GM18499 (cell line): ENCODE results near the gene FAM136A.
"Not testable (repeated sequence)": the region's sequence is repeated elsewhere in the genome, so short reads cannot be mapped to it uniquely, and the experiment has no call there.

ENCODE experiments used
- ATAC-seq: cut with Tn5 transposase; IDR thresholded peaks from one replicate; pipeline ENCODE4 v1.9.1; 2021; ENCODE audit warnings: moderate number of reproducible peaks; ENCODE audit not compliant: insufficient read depth, unreplicated experiment

Gene FAM136A

DNA sequence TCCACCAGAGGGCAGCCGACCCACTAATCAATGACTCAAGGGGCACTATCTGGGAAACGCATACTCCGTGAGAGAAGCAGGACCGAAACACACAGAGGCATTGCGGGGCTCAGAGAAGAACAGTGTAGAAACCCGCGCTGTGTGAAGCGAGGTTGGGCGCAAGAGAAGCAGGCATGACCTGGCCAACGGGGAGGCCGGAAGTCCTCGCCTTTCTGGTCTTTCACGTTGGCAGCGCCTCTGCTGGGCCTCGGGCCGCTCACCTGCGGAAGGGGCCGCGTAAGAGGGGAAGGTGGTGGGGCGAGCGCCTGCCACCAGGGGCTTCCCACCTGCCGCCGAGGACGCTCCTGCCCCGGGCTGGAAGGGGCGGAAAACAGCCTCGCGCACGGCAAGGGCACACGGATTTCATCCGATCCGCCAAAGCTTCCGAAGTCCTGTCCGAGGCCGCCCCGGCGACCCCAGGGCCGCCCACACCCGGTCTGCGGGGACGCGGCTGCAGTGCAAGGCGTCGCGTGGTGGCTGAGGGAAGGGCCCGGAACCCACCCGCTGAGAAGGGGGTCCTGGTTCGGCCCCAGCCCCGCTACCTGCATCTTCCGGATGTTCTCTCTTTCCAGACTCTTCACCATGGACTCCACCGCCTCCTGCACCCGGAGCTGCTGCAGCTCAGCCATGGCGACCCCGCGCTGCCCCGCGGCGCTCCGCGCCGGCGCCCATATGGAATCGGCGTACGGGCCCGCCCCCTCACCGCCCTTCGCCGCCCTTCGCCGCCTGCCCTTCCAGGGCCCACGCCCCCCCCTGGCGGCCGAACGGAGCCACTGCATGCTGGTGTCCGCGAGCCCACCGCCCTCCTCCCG is at the start of gene FAM136A:
FAM136A (minus strand) TSS at position 724 of the 851 bp plus-strand sequence; CDS start at position 668, 56 bp downstream.
- ATAC-seq: no peak

DNA sequence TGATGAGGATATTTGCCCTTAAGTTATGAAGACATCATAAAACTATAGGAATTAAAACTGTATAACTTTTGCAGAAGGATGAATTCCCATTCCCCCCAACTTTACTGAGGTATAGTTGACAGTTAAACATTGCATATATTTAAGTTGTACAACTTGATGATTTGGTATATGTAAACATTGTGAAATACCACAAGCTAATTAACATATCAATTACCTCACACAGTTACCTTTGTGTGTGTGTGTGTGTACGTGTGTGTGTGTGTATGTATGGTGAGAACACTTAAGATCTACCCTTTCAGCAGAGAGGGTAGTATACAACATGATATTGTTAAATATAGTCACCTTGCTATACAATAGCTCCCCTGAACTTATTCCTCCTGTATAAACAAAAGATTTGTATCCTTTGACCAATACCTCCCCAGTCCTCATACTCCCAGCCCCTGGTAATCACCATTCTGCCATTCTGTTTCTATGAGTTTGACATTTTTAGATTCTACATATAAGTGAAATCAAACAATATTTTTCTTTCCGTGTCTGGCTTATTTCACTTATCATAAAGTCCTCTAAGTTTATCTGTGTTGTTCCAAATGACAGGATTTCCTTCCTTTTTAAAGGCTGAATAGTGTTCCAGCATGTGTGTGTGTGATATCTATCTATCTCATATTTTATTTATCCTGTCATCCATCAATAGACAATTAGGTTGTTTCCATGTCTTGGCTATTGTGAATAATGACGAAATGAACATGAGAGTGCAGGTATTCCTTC is 48.2 kb upstream of the FAM136A start:
- ATAC-seq: no peak

DNA sequence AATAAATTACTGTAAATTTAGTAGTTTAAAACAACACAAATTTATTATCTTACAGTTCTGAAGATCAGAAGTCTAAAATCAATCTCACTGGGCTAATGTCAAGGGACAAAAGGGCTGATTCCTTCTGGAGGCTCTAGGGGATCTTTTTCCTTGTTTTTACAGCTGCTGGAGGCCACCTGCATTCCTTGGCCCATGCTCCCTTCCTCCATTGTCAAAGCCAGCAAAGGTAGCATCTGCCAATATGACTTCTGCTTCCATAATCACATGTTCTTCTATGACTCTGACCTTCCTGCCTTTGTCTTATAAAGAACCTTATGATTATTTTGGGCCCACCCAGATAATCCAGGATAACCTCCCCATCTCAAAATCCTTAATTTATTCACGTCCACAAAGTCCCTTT is 46.0 kb upstream of the FAM136A start:
- no peak for ATAC-seq

DNA sequence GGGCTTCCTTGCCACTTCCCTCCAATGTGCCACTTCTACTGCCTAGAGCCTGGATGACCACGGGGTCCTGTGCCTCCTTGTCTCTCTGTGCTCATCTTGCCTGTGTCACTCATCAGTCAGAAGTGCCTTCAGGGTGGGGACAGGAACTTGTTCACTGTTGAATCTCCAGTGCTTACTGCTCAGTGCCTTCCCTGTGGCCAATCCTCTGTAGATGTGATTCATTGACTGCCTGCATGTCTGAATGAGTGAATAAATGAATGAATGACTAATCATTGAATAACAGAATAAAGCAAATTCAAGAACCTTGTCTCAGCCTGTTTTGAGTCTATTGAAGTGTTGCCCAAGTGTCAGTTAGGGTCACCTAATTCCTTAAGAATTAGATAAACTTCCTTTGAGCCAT is 42.3 kb upstream of the FAM136A start:
- ATAC-seq: no peak

DNA sequence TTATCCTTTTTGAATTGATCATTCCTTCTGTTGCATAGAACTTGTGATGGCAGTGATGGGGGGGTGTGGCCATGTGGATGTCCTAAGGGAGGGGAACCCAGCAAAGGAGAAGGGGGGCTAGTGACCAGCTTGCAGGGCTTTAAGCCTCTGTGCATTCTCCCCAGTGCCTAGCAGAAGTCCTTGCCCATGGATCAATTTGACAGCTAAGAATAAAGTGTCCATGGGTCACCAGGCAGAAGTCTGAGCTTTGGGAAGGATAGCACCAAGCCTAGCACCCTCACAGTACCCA is 39.6 kb upstream of the FAM136A start:
- ATAC-seq: no peak

- no peak for ATAC-seq
Observed at GRCh38 chr2:70340761-70341476, 39.1 kb upstream of the FAM136A start.

GRCh38 chr2:70340075-70340474 is 38.2 kb upstream of the FAM136A start:
- ATAC-seq: no peak

GRCh38 chr2:70336552-70336951 is 34.7 kb upstream of the FAM136A start:
- ATAC-seq: no peak

DNA sequence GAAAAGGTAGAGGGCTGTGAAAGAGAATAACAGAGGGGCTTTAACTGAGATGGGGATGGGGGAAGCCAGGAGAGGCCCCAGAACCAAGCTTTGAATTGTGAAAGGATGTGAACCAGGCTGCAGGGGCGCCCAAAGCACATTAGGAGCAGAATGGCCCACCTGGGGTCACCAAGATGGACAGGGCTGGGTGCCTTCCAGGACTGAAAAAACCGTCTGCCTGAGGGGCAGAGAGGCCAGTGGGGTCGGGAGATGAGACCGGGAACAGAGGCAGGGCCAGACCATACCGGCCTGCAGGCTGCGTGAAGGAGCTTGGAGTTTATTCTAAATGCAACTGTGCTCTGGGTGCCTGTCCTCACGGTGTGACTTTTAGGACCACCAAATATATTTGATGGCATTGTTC is 29.1 kb upstream of the FAM136A start:
- no peak for ATAC-seq

- ATAC-seq: no peak
Observed at GRCh38 chr2:70330476-70330875, 28.6 kb upstream of the FAM136A start.

DNA sequence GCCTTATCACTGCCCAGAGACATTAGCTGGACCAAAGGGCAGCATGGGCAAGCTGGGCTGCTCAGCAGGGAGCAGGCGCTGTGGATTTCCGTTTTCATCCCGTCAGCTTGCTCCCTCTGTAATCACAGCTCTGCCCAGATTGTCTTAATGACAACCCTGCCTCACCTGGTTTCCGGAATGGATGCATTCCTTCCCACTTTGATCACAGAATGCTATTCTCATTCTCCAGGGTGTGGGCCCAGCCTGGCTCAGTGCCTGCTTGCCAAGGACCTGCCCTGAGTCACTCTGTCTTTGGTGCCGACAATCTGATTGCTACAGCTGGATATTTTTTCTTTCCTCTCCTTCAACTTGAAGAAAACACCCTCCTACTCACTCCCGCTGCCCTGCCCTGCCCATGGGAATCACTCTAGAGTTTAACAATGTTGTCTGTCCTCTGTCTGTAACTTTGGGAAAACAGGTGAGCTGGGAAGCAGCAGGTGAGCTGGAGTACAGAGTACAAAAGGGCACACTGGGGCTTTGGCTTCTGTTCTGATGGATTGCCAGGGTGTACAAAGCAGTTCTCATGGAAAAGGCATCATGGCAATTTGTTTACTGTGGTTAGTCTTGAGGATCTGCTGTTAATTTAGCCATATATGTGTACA is 27.2 kb upstream of the FAM136A start:
- no peak for ATAC-seq

- ATAC-seq: no peak
Observed at GRCh38 chr2:70325875-70326274, 24.0 kb upstream of the FAM136A start.

DNA sequence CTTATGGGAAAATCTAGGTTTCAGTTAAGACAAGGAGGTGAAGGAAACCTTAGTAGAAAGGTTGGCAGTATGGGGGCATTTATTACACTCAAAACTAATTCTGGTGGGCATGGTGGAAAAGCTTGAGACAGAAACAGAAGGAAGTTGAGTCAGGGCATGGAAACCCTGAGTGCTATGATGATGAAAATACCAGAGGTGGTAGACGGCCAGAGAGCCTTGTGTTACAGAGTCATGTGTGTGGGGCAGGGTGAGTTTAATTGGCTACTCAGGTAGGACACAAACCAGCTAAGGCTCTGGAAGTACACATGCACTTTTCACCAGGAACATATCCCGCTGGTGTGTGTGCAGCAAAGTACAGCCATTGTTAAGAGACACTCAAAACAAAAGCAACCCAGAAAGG is 20.7 kb upstream of the FAM136A start:
- no peak for ATAC-seq

GRCh38 chr2:70321370-70321769 is 19.5 kb upstream of the FAM136A start:
- ATAC-seq: no peak

DNA sequence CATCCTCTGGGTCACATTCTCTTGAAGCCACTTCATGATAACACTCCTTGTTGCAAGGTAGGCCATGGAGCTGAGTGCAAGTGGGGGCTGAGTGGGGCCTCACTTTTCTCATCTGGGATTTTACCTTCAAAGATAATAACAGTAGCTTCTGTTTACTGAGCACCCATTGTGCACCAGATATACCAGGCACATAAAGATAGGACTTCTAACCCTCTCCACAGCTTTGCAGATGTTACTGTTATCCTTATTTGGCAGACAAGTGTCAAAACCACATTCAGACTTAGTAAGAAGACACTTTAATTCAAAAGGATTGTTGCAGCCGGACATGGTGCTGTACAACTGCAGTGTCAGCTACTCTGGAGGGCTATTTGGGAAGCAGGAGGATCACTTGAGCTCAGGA is 12.8 kb upstream of the FAM136A start:
- ATAC-seq: no peak

DNA sequence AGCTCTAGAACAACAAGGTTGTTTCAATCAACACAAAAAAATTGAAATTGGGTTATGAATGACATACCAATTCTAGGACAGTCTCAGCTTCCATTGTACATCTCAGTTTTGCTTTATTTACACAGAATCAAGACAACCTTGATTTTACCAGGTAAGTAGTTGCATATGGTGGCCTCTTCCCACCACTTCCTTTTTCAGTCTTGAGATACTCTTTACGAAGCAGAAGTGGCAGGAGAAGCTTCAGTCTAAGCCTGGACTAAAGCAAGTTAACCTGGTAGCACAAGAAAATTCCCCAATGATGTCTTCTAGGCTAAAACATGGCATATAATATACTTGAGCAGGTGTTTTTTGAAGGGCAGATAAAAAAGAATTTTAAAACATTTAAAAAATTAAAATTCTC is 10.7 kb upstream of the FAM136A start:
- ATAC-seq: no peak

DNA sequence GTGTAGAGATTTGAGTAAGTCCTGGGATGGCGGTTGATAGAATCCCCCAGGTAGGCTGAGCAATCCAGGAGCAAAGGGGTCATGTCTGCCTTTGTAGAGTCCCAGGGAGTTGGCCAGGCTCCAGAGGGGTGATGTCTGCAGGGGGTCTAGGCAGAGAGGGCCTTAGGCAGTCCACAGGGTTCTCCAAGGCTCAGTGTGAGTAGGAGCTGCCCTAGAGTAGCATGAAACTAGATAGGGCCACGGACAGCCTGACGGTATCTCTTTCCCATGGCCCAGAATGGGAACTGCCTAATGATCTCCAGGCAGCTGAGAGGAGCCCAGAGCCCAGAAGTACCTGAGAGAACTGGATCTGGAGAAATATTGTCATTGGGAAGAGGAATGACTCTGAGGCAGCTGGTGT is 9.0 kb upstream of the FAM136A start:
- ATAC-seq: no peak

DNA sequence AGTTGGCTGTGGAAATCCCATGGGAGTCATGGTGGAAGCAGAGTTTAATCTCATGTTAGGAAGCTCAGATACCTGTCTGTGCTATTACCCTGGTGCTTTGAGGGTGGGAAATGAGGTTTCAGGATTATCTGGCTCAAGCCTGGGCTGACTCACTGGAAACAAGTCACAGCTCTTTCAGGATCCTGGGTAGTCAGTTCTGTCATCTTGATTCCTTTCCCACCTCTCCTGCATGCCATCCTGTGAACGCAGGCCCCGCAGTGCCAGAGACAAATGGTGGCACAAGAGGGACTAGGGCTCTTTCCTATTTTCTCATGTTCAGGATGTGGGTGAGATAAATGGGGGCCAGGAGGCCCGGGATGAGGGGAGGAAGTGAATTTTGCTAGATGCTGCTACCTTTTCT is 3.7 kb upstream of the FAM136A start:
- no peak for ATAC-seq

- no peak for ATAC-seq
Observed at GRCh38 chr2:70304498-70304897, 2.6 kb upstream of the FAM136A start.

GRCh38 chr2:70303186-70303585 is 1.3 kb upstream of the FAM136A start:
- ATAC-seq: no peak

- not testable (repeated sequence) for ATAC-seq
Observed at GRCh38 chr2:70302195-70302546, 304 bp upstream of the FAM136A start.
